Measurements from ENCODE around the gene JADE2.

- TF ChIP-seq, protein P1, sequence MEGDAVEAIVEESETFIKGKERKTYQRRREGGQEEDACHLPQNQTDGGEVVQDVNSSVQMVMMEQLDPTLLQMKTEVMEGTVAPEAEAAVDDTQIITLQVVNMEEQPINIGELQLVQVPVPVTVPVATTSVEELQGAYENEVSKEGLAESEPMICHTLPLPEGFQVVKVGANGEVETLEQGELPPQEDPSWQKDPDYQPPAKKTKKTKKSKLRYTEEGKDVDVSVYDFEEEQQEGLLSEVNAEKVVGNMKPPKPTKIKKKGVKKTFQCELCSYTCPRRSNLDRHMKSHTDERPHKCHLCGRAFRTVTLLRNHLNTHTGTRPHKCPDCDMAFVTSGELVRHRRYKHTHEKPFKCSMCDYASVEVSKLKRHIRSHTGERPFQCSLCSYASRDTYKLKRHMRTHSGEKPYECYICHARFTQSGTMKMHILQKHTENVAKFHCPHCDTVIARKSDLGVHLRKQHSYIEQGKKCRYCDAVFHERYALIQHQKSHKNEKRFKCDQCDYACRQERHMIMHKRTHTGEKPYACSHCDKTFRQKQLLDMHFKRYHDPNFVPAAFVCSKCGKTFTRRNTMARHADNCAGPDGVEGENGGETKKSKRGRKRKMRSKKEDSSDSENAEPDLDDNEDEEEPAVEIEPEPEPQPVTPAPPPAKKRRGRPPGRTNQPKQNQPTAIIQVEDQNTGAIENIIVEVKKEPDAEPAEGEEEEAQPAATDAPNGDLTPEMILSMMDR (IDR thresholded peaks at IDR 0.05), result peak; percentile 68 to 75 (median 72)
- no peak for TF ChIP-seq POLR2A (IDR thresholded peaks at IDR 0.05)
Measured at GRCh38 chr5:134586866-134587524, 61.5 kb downstream of the JADE2 start.

Measured in right lobe of liver (tissue), 4 donors.